Spleen (tissue), 7 donors: ENCODE results near the gene RAPGEF6.

Source experiments
- CTCF ChIP-seq, 11 experiments: fragments of 200-600 bp in 7 of 11; fragments of 450-650 bp in 4 of 11; sonication (generic) in 4 of 11; IDR thresholded peaks in 8 of 11; conservative IDR thresholded peaks in 3 of 11; 1 replicate in 7 of 11; 2 replicates in 4 of 11; pipeline versions ENCODE4 v1.4.0 to v1.8.0; 2016 to 2021; ENCODE audit warnings: antibody characterized with exemption in 11 of 11, inconsistent platforms in 4 of 11, mild to moderate bottlenecking in 1 of 11
- POLR2AphosphoS5 ChIP-seq, 3 donors: sonication (generic); formaldehyde crosslinking; IDR thresholded peaks; one replicate each; pipeline ENCODE4 v1.5.1; 2017; ENCODE audit warnings: antibody characterized with exemption in 3 of 3
- donor health status: DM: no; HTN: no; CAD: no; lungs with moderate emphysema.
- donor health status: DM: no; HTN: no; CAD: no.
- donor health status: DM: no; HTN: no; CAD: no.

- TF ChIP-seq CTCF (IDR thresholded peaks at IDR 0.05 in 8 of 11, conservative IDR thresholded peaks at IDR 0.05 in 3 of 11) (peak in 3 of 11 experiments; percentile 28 to 48 (median 30)), POLR2AphosphoS5 (IDR thresholded peaks at IDR 0.05) (peak; percentile 96 to 99 (median 99))
Measured at GRCh38 chr5:131634996-131635683, at the start of gene RAPGEF6.
